Body of pancreas (tissue), 4 donors: Measurements from ENCODE around the gene C4orf17. TPM values are rescaled to one million over a fixed set of nuclear protein-coding genes. Genes with fewer than 3 reads are reported as not detected.
A peak's percentile ranks its signal among the peaks of the same experiment; 100 is the strongest.

Experiments
- ATAC-seq: fragments of 150-250 bp; one replicate; pipeline ENCODE4 v1.9.1; 2016
- DNase-seq, 4 donors: peaks; one replicate each; pipeline ENCODE4 v3.0.0-alpha.2; 2019
- H3K27ac ChIP-seq, 4 donors: fragments of 200-600 bp; sonication (generic); 1 replicate in 3 of 4; 2 replicates in 1 of 4; pipeline versions ENCODE4 v1.5.1 to v1.6.1; 2016 to 2019; ENCODE audit warnings: mild to moderate bottlenecking in 1 of 4, mixed read lengths in 1 of 4, moderate library complexity in 1 of 4
- H3K27me3 ChIP-seq, 2 donors: fragments of 200-600 bp; sonication (generic); one replicate each; pipeline ENCODE4 v1.6.0; 2016; ENCODE audit warnings: mild to moderate bottlenecking in 1 of 2
- H3K36me3 ChIP-seq, 2 donors: fragments of 200-600 bp; sonication (generic); replicated peaks in 1 of 2; 2 replicates each; pipeline ENCODE4 v1.5.1; 2016; ENCODE audit warnings: low read depth in 2 of 2; ENCODE audit not compliant: insufficient read depth in 1 of 2
- H3K4me1 ChIP-seq: fragments of 200-600 bp; sonication (generic); one replicate; pipeline ENCODE4 v1.6.0; 2016
- H3K4me3 ChIP-seq, 2 donors: fragments of 200-600 bp; sonication (generic); 1 replicate in 1 of 2; 2 replicates in 1 of 2; pipeline ENCODE4 v1.5.1; 2016 to 2019
- H3K9me3 ChIP-seq, 3 donors: fragments of 200-600 bp; sonication (generic); 1 replicate in 2 of 3; 2 replicates in 1 of 3; pipeline ENCODE4 v1.5.1; 2016
- CTCF ChIP-seq, 7 experiments: fragments of 450-650 bp in 4 of 7; fragments of 200-600 bp in 3 of 7; sonication (generic) in 3 of 7; IDR thresholded peaks; one replicate each; pipeline ENCODE4 v1.5.1; 2016 to 2019; ENCODE audit warnings: antibody characterized with exemption in 7 of 7
- POLR2A ChIP-seq, 3 donors: fragments of 450-650 bp; IDR thresholded peaks; one replicate each; pipeline ENCODE4 v1.6.1; 2016; ENCODE audit warnings: antibody characterized with exemption in 3 of 3, mild to moderate bottlenecking in 2 of 3
- WGBS, 2 donors: methylation state at CpG; one replicate each; pipeline ENCODE4 v1.1.5; 2017; 5-methylcytosine and 5-hydroxymethylcytosine counted together
- intact Hi-C: fragments of 100-400 bp; cut with DNase I; formaldehyde crosslinking; loops from one replicate; pipeline ENCODE4 v1.15.1; 2023
- total RNA-seq, 2 donors: library from RNA; depleted of rRNA; stranded (reverse); fragments of >200 nt; gene quantifications; one replicate each; pipeline ENCODE4 v1.1.0, GENCODE V29; 2016

C4orf17 gene
- not detected for total RNA-seq

GRCh38 chr4:99510721-99511120, at the start of gene C4orf17:
Gene C4orf17 (plus strand): TSS chr4:99511021. CDS start chr4:99513082, 2,061 bp downstream.
- Histone ChIP-seq H3K27me3 (peaks cover 0 to 2% of the 10 kb centered on the region in 2 donors), H3K27ac (no peak within 1 kb of the TSS), H3K4me3 (no peak within 1 kb of the TSS), H3K4me1 (no peaks in the 10 kb centered on the region), H3K9me3 (no peaks in the 10 kb centered on the region), H3K36me3 (no peaks in the 10 kb centered on the region)
- DNase-seq: no peak
- 69 to 72% methylated on average over 4 of the region's 4 CpGs for WGBS, 2 donors
- ATAC-seq: no peak
- intact Hi-C loops: no loop called here
- TF ChIP-seq CTCF (IDR thresholded peaks at IDR 0.05) (no peak), POLR2A (IDR thresholded peaks at IDR 0.05) (no peak)

- H3K27ac ChIP-seq: no peak overlapping the region
- H3K4me1 ChIP-seq: no peaks in the 10 kb centered on the region
- TF ChIP-seq CTCF (IDR thresholded peaks at IDR 0.05) (no peak), POLR2A (IDR thresholded peaks at IDR 0.05) (no peak)
- H3K36me3 ChIP-seq: no peaks in the 10 kb centered on the region
- no peaks in the 10 kb centered on the region for H3K27me3 ChIP-seq
- 46 to 49% methylated on average over 4 of the region's 4 CpGs for WGBS, 2 donors
- DNase-seq: no peak
- no peak overlapping the region for H3K4me3 ChIP-seq
- ATAC-seq: peak; percentile 35
- intact Hi-C loops: no loop called here
- no peaks in the 10 kb centered on the region for H3K9me3 ChIP-seq
Measured at GRCh38 chr4:99461623-99462401, 49.0 kb upstream of the C4orf17 start.

- Histone ChIP-seq H3K27me3 (no peaks in the 10 kb centered on the region), H3K4me1 (no peaks in the 10 kb centered on the region), H3K27ac (no peak overlapping the region), H3K4me3 (no peak overlapping the region), H3K9me3 (no peaks in the 10 kb centered on the region), H3K36me3 (no peaks in the 10 kb centered on the region)
- TF ChIP-seq POLR2A (IDR thresholded peaks at IDR 0.05) (no peak), CTCF (IDR thresholded peaks at IDR 0.05) (peak; percentile 59 to 94 (median 87))
- ATAC-seq (peak; percentile 86), DNase-seq (peak; percentile 64 to 74 (median 68))
- WGBS, 2 donors: 26 to 27% methylated on average over 4 of the region's 4 CpGs
- intact Hi-C loops: no loop called here
Measured at GRCh38 chr4:99462875-99463464, 47.9 kb upstream of the C4orf17 start.

- H3K27me3 ChIP-seq: no peaks in the 10 kb centered on the region
- no peak overlapping the region for H3K27ac ChIP-seq
- H3K9me3 ChIP-seq: no peaks in the 10 kb centered on the region
- H3K4me1 ChIP-seq: no peaks in the 10 kb centered on the region
- no peaks in the 10 kb centered on the region for H3K36me3 ChIP-seq
- 43 to 63% methylated on average over 2 of the region's 2 CpGs for WGBS, 2 donors
- ATAC-seq (no peak), DNase-seq (no peak)
- H3K4me3 ChIP-seq: no peak overlapping the region
- intact Hi-C loops: no loop called here
- TF ChIP-seq CTCF (IDR thresholded peaks at IDR 0.05): no peak
- TF ChIP-seq POLR2A (IDR thresholded peaks at IDR 0.05): no peak
Measured at GRCh38 chr4:99463566-99463965, 47.3 kb upstream of the C4orf17 start.
